HG02763 (cell line): ENCODE data around the gene ERGIC1.

Experiments
- ATAC-seq: cut with Tn5 transposase; IDR thresholded peaks from one replicate; pipeline ENCODE4 v1.9.1; 2021; ENCODE audit warnings: mild to moderate bottlenecking, moderate library complexity; ENCODE audit not compliant: unreplicated experiment

The ERGIC1 gene

GRCh38 chr5:172941067-172941516 lies 107.0 kb downstream of the ERGIC1 start:
- ATAC-seq = no peak

GRCh38 chr5:172942556-172942955 lies 108.5 kb downstream of the ERGIC1 start:
- no peak for ATAC-seq

GRCh38 chr5:172943283-172943841 lies 109.3 kb downstream of the ERGIC1 start:
- no peak for ATAC-seq

GRCh38 chr5:172943906-172944305 lies 109.9 kb downstream of the ERGIC1 start:
- ATAC-seq = no peak

- no peak for ATAC-seq
These were observed 110.7 kb downstream of the ERGIC1 start for GRCh38 chr5:172944741-172945140.

GRCh38 chr5:172945151-172945550 lies 111.1 kb downstream of the ERGIC1 start:
- no peak for ATAC-seq

GRCh38 chr5:172946146-172946545 lies 112.1 kb downstream of the ERGIC1 start:
- ATAC-seq = no peak

GRCh38 chr5:172949426-172949825 lies 115.4 kb downstream of the ERGIC1 start:
- no peak for ATAC-seq

GRCh38 chr5:172950176-172950965 lies 116.3 kb downstream of the ERGIC1 start:
- ATAC-seq = no peak

GRCh38 chr5:172951371-172952033 lies 117.5 kb downstream of the ERGIC1 start:
- no peak for ATAC-seq

GRCh38 chr5:172952034-172952511 lies 118.0 kb downstream of the ERGIC1 start:
- ATAC-seq = no peak

GRCh38 chr5:172953776-172954675 lies 120.0 kb downstream of the ERGIC1 start:
- no peak for ATAC-seq

GRCh38 chr5:172954751-172955159 lies 120.7 kb downstream of the ERGIC1 start:
- ATAC-seq = no peak

- no peak for ATAC-seq
These were observed 122.2 kb downstream of the ERGIC1 start for GRCh38 chr5:172956228-172956627.

- ATAC-seq = no peak
These were observed 122.9 kb downstream of the ERGIC1 start for GRCh38 chr5:172956936-172957335.

- no peak for ATAC-seq
These were observed 123.4 kb downstream of the ERGIC1 start for GRCh38 chr5:172957458-172957857.

- peak; percentile 54 for ATAC-seq
These were observed 124.4 kb downstream of the ERGIC1 start for GRCh38 chr5:172958331-172959046.

- no peak for ATAC-seq
These were observed 126.1 kb downstream of the ERGIC1 start for GRCh38 chr5:172959824-172960799.

GRCh38 chr5:172969921-172970320 lies 135.9 kb downstream of the ERGIC1 start:
- ATAC-seq = no peak
